NCI-H460 (cell line): ENCODE measurements around the gene C14orf93. TPM values are rescaled to one million over a fixed set of nuclear protein-coding genes. Genes with fewer than 3 reads are reported as not detected.
"Not testable (repeated sequence)": the region's sequence is repeated elsewhere in the genome, so short reads cannot be mapped to it uniquely, and the experiment has no call there.

Source experiments
- DNase-seq: peaks from one replicate; pipeline ENCODE4 v3.0.0-alpha.2; 2016; ENCODE audit warnings: low read depth; ENCODE audit errors: extremely low read depth
- total RNA-seq: library from RNA; depleted of rRNA; stranded (reverse); fragments of >200 nt; shearing (Covaris generic); gene quantifications from 2 replicates; pipeline ENCODE4 v1.2.3, GENCODE V29; 2014

C14orf93 gene
- total RNA-seq, 1 experiment from 2014 or later = 15.1 TPM

- DNase-seq = no peak
These were observed 12.0 kb upstream of the C14orf93 start for GRCh38 chr14:23021889-23022442.

GRCh38 chr14:23021434-23021833 lies 11.5 kb upstream of the C14orf93 start:
- DNase-seq = no peak

GRCh38 chr14:23020143-23021128 lies 10.5 kb upstream of the C14orf93 start:
- no peak for DNase-seq

DNA sequence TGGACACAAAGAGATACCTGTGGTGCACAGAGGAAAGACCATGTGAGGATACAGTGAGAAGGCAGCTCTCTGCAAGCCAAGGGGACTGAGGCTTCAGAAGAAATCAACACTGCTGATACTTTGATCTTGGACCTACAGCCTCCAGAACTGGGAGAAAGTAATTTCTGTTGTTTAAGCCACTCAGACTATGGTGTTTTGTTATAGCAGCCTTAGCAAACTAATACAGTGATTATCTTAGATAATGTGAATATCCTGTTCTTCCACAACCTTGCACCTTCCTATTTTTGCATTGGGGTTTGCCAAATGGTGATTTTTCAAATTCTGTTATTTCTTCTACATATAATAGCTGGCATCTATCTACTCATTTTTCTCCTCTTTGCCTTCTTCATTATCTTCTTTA lies 8.2 kb upstream of the C14orf93 start:
- no peak for DNase-seq

DNA sequence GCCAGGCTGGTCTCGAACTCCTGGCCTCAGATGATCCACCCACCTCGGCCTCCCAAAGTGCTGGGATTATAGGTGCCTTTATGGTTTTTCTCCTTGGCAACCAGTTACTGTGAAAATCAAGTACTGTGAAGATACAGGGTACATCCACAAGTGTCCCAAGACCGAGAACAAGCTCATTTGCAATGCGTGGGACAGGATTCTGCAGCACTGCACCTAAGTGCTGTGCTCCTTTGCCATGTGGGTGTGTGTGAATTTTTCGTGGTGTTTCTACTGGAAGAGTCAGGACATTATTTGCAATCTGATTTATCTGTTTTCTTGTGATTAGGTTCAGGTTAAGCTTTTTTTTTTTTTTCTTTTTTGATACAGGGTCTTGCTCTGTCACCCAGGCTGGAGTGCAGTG lies 7.1 kb upstream of the C14orf93 start:
- DNase-seq = no peak

GRCh38 chr14:23015618-23016017 lies 5.7 kb upstream of the C14orf93 start:
- no peak for DNase-seq

DNA sequence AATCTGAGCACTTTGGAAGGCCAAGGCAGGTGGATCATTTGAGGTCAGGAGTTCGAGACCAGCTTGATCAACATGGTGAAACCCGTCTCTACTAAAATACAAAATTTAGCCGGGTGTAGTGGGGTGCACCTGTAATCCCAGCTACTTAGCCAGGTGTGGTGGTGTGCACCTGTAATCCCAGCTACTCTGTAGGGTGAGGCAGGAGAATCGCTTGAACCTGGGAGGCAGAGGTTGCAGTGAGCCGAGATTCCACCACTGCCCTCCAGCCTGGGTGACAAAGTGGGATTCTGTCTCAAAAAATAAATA lies 3.8 kb upstream of the C14orf93 start:
- DNase-seq = not testable (repeated sequence)

- DNase-seq = no peak
These were observed 3.3 kb upstream of the C14orf93 start for GRCh38 chr14:23013054-23013748.

DNA sequence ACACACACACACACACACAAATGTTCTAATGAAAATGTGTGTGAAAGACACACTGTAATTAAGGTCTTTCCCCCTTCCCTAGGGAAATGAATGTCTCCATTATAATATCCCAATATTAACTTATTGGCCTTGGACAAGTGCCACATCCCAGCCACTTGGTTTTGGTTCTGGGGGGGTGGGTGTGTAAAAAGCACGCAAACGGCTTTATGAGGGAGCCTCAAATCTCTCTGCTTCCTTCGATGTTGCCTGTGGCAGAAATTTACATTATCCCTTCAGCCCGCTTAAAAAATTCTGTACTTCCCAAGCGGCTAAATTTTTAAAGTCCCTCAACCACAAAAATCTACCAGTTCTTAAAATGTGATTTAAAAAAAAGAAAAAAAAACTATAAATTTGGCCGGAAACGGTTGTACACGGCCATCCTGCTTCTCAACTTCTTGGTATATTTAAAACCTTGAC lies 432 bp downstream of the C14orf93 start:
- DNase-seq = no peak

DNA sequence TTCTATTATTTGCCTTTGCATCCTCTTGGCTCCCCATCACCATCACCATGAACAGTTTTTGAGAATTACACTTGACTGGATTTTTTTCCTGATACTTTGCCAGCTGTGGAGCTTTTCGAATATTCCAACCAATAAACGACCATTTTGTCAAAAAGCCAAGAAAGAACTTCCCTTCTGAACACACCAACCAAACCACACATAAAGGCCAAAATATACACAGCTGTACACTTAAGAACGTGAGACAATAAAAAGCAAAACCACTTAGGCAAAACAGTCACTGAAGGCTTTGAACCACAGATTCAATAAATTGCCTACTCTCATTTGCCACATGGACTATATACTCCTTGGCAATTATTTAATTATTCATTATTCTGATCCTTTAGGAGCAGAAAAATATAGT lies 1.1 kb downstream of the C14orf93 start:
- DNase-seq = no peak

DNA sequence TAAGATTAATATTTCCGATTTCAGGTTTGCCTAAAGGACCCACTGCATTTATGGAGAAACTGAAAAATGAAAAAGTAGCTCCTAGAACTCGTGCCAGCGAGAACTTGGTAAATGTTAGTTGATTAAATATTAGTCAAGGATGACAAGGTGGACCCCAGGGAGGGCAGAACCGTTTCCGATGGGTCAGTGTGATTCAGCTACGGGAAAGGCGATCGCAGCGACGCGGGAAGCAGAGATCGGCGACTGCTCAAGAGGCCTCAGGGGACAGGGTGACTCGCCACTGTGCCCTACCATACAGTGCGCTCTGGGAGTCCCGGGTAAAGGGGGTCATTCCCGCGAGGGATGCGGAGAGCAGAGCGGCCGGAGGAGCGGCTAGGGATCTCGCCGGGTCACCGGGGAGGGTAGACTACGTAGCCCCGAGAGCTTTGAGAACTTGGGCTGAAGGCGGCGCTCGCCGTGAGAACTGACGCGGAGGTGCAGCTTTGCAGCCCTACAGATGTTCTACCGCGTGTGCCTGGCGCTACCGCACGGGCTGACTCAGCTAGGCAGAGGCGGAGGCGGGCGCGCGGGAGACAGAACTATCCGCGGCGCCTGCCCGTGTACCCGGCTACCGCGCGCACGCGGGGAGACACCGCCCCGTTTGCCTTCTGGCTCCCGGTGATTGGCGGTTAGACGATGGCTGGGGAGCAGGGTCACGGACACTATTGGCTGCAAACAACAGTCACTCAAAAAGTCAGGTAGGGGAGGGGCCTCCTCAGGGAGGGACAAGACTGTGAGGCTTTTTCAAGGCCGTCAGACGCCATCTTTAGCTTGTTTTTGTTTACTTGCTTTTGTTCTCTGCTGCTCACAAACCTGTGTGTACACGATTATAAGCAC lies 3.2 kb downstream of the C14orf93 start:
- peak; percentile 98 for DNase-seq

DNA sequence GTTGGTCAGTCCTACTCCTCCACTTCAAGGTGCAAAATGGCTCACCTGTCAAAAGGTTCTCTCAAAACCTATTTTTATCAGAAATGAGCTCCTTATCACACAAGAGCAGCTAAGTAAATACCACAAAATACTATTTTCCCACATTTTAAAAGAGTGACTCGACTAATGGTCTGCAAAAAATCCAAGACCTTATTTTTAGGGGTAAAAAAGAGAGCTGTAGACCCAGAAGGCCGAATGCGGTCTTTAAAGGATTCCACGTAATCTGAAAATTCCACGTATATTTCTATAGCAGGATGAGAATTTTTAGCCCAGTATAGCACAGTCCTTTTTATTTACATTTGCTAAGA lies 3.8 kb downstream of the C14orf93 start:
- no peak for DNase-seq

DNA sequence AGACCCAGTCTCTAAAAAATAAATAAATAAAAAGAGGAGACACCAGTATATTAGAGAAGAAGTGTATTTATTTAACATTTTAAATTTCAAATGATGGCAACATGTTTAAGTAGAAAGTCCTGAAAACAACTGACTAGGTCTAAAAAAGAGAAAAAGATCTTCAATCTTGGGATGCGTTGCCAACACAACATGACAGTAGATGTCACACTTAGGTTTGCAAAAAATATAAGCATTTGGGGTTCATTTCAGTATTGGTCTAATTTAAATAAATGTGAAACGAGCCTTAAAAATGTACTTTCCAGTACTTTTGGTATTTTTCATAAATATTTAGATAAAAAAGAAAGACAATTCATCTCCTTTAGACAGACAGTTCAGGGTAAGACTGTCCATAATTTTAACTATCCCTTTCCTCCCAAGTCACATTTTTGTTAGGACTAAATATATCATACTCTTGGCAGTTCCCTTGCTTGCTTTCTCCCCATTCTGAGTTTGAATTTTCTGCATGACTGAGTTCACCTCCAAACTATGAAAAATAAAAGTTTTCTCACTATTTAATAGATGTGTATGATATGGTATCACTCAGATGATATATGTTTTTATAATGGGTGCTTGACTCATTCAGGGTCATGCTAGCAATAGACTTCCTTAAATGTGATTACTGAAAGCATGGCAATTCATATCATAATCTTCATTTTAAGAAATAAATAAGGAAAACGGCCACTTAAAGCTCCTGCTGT lies 4.3 kb downstream of the C14orf93 start:
- DNase-seq = no peak

DNA sequence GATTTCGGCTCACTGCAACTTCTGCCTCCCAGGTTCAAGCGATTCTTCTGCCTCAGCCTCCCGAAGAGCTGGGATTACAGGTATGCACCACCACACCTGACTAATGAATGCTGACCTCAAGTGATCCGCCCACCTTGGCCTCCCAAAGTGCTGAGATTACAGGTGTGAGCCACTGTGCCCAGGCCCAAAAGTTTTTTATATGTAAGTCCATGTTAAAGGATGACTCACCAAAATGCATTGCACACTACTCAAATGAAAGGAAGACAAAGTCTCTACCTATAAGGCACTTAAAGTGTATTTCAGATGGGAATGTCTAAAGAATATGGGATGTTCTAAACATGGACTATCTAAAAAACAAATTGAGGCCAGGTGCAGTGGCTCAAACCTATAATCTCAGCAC lies 5.7 kb downstream of the C14orf93 start:
- not testable (repeated sequence) for DNase-seq

GRCh38 chr14:23002592-23002991 lies 7.4 kb downstream of the C14orf93 start:
- DNase-seq = no peak

DNA sequence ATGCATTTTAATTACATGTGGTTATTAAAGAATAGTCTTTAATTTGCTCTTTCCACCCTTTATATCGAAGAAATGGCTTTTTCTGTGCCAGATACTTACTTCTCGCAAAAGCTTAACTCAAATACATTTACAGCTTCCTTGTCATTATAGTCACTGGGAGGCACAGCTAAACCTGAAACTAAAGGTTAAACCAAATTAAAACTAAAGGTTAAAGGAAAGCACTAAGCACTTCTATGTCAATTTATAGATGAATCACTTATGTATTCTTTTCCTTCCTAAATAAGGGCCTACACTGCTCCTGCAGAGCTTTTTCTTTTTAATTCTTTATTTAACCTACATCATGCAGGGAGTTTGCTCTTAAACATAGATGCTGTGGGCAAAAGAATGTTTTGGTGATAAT lies 9.1 kb downstream of the C14orf93 start:
- no peak for DNase-seq

- DNase-seq = no peak
These were observed 11.5 kb downstream of the C14orf93 start for GRCh38 chr14:22998329-22999012.

GRCh38 chr14:22997676-22998323 lies 12.1 kb downstream of the C14orf93 start:
- no peak for DNase-seq
